NCI-H345 (cell line): ENCODE data around the gene MLC1.

Experiments used
- DNase-seq: peaks from one replicate; lab custom pipeline; 2025; lab: John Stamatoyannopoulos, UW

The MLC1 gene

GRCh38 chr22:50058061-50058905, 26.9 kb downstream of the MLC1 start, which contains the start of gene TTLL8:
TSS of gene TTLL8 (minus strand) at chr22:50058298.
- no peak for DNase-seq

GRCh38 chr22:50057278-50058060, 27.8 kb downstream of the MLC1 start:
- no peak for DNase-seq

- no peak for DNase-seq
These were observed 28.8 kb downstream of the MLC1 start for GRCh38 chr22:50056214-50056972.

GRCh38 chr22:50053861-50054260, 31.4 kb downstream of the MLC1 start:
- DNase-seq = no peak

- DNase-seq = no peak
These were observed 33.3 kb downstream of the MLC1 start for GRCh38 chr22:50051930-50052329.

- DNase-seq = no peak
These were observed 35.7 kb downstream of the MLC1 start for GRCh38 chr22:50049299-50050195.

- DNase-seq = no peak
These were observed 36.4 kb downstream of the MLC1 start for GRCh38 chr22:50048836-50049235.

GRCh38 chr22:50048061-50048765, 37.0 kb downstream of the MLC1 start:
- DNase-seq = no peak

- DNase-seq = no peak
These were observed 37.9 kb downstream of the MLC1 start for GRCh38 chr22:50047346-50047745.

GRCh38 chr22:50046481-50047245, 38.6 kb downstream of the MLC1 start:
- no peak for DNase-seq

GRCh38 chr22:50046019-50046415, 39.2 kb downstream of the MLC1 start:
- DNase-seq = no peak

GRCh38 chr22:50045211-50046018, 39.8 kb downstream of the MLC1 start:
- DNase-seq = no peak

- no peak for DNase-seq
These were observed 40.6 kb downstream of the MLC1 start for GRCh38 chr22:50044485-50045118.

GRCh38 chr22:50041361-50042065, 43.7 kb downstream of the MLC1 start:
- DNase-seq = no peak

GRCh38 chr22:50040717-50041116, 44.5 kb downstream of the MLC1 start:
- DNase-seq = no peak

- DNase-seq = no peak
These were observed 45.4 kb downstream of the MLC1 start for GRCh38 chr22:50039669-50040443.
